Colon (tissue), 2 donors: ENCODE data around the gene ERBB2.
"Not testable (repeated sequence)": the region's sequence is repeated elsewhere in the genome, so short reads cannot be mapped to it uniquely, and the experiment has no call there.

Source experiments
- FAIRE-seq: peaks from 2 replicates; lab custom pipeline; 2012; peaks lifted over from hg19 to GRCh38; lab: Jason Lieb, UNC
- donor health status: control.
- donor health status: control.

The ERBB2 gene

DNA sequence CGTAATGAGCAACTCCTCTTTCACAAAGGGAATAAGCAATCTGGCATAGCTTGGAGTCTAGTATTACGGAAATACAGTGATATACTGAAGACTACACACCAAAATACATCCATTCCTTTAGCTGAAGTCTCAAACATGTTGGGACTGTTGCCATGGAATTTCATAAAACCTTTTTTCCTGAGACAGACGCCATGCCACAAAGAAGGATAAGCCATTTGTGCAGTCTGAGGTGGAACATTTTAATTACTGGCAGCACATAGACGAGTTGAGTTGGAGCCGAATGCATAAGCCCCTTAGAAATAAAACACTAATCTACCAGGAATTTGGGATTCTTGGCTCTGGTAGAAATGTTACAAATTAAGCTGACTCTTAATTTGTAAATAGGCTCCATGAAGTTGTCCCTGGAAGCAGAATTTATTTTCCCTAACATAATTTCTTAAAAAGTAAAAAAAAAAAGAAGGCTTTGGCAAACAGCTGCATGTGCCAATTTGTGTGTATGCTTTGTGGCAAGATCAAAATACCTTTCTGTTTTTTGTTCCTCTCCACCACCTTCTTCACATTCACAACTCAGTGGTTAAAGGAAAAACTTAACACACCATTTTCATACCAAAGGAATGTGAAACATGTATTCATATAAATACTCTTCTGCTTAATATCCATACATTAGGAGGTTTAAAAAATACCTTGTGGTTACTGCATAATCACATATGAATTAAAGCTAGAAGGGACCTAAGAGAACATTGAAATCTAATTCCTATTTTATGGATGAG, 63.4 kb downstream of the ERBB2 start:
- no peak for FAIRE-seq

DNA sequence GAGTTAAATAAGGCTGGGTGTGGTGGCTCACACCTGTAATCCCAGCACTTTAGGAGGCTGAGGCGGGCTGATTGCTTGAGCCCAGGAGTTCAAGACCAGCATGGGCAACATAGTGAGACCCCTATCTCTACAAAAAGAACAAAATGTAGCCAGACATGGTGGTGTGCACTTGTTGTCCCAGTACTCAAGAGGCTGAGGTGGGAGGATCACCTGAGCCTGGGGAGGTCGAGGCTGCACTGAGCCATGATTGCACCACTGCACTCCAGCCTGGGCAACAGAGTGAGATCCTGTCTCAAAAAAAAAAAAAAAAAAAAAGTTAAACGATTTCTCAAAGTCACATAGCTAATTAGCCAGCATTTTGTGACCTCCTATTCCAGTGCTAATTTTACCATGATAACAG, 64.3 kb downstream of the ERBB2 start:
- not testable (repeated sequence) for FAIRE-seq

DNA sequence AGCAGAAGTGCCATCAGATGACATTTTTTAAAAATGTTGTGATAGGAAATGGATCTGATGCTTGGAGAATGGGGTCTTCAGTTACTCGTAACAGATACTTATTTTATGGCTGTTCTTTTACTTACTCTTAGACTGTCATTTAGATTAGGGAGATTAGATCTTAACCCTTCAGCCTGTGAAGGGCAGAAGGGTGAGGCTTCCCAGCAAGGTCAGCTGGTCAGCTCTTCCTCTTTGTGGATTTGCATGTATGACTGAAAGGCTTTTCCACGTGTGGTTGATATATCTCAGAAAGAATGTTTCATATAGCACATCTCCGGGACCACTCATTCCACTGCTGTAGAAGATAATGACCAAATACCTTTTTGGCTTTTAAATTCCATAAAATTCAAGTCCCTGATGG, 65.3 kb downstream of the ERBB2 start:
- FAIRE-seq, result no peak

DNA sequence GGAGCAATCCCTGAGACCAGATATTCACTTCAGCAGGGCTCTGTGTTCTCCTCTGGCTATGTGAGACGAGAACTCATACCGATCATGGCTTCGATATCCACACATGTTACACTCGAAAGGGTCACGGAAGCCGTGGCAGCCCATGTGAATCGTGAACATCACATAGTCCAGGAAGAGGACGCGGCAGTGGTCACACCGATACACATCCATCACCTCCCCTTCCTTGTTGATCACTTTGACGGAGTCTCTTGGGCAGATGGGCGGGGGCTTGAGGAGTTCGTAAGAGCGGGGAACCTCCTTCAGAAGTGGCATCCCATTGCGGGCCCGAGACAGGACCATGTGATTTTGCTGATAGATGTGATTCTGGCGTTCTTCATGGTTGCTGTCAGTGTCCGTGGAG, 65.9 kb downstream of the ERBB2 start:
- no peak for FAIRE-seq

DNA sequence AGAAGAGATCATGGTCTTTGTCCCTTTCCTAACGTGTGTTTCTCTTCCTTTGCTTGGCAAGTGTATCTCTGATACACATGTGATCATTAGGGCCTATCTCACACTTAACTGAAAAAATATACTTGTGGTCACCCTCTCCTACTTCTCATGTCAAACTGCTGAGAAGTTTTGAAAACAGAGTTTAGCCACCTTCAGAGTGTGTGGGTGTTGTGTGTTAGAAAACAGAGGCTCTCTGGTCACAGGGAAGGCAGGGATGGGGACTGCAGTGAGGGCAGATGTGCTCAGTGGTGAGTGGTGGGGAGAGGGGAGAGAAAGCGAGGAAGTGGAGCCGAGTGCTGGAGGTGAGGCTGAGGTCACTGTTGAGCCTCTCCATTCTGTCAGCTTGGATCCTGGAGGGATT, 67.3 kb downstream of the ERBB2 start:
- no peak for FAIRE-seq

DNA sequence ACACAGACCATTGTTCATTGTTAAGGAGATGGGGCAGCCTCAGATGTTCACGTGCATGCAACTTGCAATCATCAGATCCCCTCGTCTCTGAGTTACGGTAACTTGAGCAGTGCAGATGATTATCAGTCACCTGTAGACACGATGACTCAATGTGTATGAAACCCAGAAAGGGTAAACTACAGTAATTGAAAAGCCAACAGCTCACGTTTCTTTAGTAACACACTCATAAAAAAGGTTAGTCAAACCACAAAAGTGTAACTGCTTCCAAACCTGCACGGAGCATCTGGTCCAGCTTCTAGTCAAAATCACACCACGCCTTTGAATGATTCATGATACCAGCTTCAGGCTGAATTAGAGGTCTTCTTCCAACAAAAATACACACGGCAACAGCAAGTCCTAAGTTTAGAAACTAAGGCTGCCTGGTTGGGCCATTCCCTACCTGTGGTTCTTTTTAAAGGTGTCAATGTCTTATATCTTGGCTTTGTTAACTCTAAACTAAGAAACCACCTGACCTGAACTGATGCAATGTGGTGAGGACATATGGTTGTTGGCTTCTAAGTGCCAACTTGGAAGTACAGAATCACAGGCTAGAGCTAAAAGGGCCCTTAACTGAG, 70.2 kb downstream of the ERBB2 start:
- no peak for FAIRE-seq

DNA sequence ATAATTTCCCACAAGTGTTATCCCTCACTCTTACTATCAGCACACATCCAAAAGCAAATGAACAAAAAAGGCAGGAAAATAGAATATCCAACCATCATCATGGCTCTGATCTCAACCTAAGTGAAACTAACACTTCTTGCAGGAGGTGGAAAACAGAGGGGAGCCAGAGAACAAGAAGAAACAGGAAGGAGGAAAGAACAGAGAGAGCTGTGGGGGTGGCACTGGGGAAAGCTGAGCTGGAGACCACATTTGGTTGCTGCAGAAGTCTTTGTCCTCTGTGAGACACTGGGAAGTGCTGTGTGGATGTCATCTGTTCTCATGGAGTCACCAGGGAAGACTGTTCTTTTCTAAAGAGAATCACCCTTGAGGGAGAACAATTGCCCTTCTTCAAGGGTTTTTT, 72.6 kb downstream of the ERBB2 start:
- FAIRE-seq, result no peak

DNA sequence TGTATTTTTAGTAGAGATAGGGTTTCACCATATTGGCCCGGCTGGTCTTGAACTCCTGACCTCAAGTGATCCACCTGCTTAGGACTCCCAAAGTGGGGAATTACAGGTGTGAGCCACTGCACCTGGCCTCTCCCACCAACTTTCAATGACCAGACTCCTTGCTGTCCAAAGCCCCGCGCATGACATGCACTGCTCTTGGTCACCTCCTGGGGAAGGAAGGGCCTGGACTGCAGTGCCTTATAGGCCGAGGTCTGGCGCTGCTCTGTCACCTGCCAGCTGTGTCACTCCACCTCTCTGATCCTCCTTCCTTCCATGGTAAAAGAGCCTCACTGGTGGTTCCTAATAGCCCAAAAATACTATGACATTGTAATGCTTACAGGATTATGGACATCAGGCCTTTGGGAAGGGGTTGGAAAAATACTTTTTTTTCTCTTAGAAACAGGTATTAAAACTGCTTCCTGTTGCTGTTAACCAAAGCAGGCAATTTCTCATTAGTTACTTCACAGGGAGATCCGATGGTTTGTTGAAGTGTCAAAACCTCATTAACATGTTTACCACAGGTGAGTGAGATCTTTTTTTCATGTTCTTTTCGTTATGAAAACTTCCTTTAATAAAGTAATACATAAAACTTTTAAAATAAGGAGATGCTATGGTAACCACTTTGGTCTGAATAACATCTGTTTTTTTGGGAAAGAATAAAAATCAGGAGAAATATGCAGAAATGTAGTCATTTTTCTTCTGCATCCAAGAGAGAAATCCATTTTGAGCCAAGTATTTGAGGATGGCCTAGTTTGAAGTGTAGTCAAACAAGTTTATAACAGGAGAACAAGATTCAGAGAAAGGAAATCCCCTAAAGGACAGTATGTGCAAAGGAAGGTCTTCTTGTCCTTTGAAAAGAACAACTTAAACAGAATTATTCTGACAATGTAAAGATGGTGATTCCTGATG, 73.4 kb downstream of the ERBB2 start:
- FAIRE-seq, result no peak

DNA sequence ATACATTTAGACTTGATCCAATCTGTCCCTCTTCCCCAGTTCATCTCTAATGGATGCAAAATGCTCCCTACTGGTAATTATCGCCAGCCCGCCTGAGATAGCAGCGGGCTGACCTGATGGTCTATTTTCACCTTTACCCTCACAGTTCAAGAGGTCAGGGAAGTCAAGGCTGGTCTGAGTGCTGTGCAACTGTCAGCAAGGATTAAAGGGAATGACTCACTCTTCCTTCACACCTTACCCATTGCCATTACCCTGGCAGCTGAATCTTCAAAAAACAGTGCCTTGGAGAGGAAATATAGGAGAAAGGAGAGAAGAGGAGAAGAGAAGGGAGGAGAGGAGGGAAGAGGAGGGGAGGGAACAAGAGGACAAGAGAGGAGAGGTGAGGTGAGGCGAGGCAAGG, 74.2 kb downstream of the ERBB2 start:
- no peak for FAIRE-seq

DNA sequence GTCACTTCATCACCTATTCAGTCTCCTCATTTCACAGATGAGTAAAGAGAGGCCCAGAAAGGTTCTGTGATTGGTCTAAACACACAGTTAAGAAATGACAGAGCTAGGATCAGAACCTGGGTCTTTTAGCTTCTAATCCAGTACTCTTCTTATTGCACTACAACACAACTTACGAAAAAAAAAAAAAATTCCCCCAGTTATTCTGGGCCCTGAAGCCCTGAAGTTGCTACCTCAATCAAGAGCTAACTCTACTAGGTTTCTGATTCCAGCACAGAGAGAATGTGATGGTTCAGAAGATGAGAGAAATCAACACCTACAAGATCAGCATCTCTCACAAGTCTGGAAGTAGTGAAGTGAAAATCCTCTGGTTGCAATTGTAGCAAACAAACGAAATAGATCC, 75.2 kb downstream of the ERBB2 start:
- no peak for FAIRE-seq

DNA sequence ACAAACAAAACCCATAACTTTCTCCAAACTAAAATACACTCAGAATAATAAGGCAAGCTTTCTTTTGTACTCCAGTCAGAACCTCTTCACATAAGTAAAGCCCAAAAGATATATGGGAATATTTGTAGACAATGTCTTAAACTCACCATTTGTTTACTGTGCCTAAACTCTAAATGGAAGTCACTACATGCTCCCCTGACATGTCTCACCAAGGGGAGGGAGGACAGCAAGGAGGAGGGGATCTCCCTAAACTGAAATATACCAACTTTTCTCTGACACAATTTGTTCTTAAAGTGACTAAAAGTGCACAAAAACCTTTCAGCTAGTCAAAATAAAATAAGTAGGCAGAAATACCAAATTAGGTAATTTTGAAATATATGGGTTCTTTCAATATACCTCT, 76.4 kb downstream of the ERBB2 start:
- FAIRE-seq, result no peak

DNA sequence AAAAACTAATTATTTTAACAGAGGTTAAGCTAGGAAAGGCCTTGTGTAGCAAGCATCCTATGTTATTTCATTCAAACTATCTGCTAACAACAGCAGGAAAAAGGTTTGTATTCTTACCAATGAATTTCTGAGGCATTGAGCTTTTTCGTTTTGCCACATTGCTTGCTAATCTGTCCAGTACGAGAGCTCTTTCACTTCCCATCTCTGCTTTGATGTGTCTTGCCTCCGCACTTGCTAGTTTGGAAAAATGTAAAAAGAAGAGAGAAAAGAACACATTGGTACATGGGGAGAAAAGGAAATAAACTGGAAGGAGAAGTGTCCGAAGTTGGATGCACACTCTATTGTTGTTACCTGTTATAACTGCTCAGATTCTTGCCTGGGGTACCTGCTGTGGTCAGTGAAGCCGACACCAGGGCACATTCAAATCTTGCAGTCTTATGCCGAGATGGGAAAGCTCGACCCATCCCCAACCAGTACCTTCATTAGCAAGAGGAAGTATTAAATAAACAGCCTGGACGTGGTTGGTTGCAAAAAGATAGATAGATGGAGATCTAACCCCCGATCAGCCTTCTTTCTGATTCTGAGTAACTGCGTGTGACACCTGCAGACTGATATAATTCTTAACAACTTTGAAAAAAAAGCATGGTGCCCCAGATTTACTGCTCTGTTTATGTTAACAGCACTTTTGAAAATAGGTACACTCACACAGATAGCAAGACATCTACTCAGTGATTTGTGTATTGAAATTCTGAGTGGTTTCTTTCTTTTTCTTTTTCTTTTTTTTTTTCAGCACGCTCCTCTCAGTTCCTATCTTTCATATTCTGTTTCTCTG, 77.9 kb downstream of the ERBB2 start:
- no peak for FAIRE-seq
